HCT116 (cell line): ENCODE data around the gene GMDS. TPM values are rescaled to one million over a fixed set of nuclear protein-coding genes. Genes with fewer than 3 reads are reported as not detected.

Experiments
- ATAC-seq: fragments of 200-7000 bp; cut with Tn5 transposase; 2 replicates; pipeline ENCODE4 v1.9.1; 2020; ENCODE audit warnings: mild to moderate bottlenecking, moderate library complexity
- BruUV-seq: library from RNA; stranded (reverse); fragments of 400-500 nt; replicated peaks from 2 replicates; lab custom pipeline; 2021; lab: Mats Ljungman, UMichigan
- CTCF ChIA-PET: fragments of 300-600 bp; sonication (Branson Sonifier 250); formaldehyde crosslinking; loops from one replicate; lab custom pipeline; 2021; ENCODE audit warnings: antibody characterized with exemption; lab: Charles Lee
- POLR2A ChIA-PET: fragments of 300-600, 350-600 bp; sonication (Branson Sonifier 250); formaldehyde crosslinking; loops from one replicate; lab custom pipeline; 2021; ENCODE audit warnings: antibody characterized with exemption; lab: Charles Lee
- RAD21 ChIA-PET, 2 experiments: fragments of 300-600 bp; sonication (Branson Sonifier 250); formaldehyde crosslinking; loops; one replicate each; lab custom pipeline; 2023; ENCODE audit warnings: low total read pairs in 2 of 2; ENCODE audit not compliant: uncharacterized antibody in 2 of 2, unreplicated experiment in 2 of 2, low non-redundant PET in 1 of 2; lab: Charles Lee
- DNase-seq: peaks from one replicate; pipeline ENCODE4 v3.0.0-alpha.2; 2010; ENCODE audit warnings: low read depth, low spot score
- H2AFZ ChIP-seq: fragments of 200-600 bp; shearing (Covaris generic), sonication (generic); 2 replicates; pipeline ENCODE4 v1.6.1; 2017; ENCODE audit warnings: low read depth, mixed run types, mixed read lengths, antibody characterized with exemption, low read length; ENCODE audit not compliant: poor library complexity, severe bottlenecking
- H3K27ac ChIP-seq: 2 replicates; pipeline ENCODE4 v1.5.1; 2012; ENCODE audit warnings: low read depth, low read length
- H3K27me3 ChIP-seq: fragments of 200-600 bp; sonication (generic); 2 replicates; pipeline ENCODE4 v1.6.1; 2016; ENCODE audit warnings: mixed run types, low read length, mixed read lengths; ENCODE audit not compliant: insufficient read depth
- H3K36me3 ChIP-seq, 2 experiments: fragments of 200-500 bp in 1 of 2; fragments of 200-600 bp in 1 of 2; sonication (Bioruptor generic) in 1 of 2; sonication (generic) in 1 of 2; 2 replicates each; pipeline versions ENCODE4 v1.5.1 to v1.6.1; 2014 to 2016; ENCODE audit warnings: low read length in 2 of 2, inconsistent platforms in 1 of 2, mixed read lengths in 1 of 2, mixed run types in 1 of 2; ENCODE audit not compliant: insufficient read depth in 2 of 2, control insufficient read depth in 1 of 2
- H3K4me1 ChIP-seq, 2 experiments: fragments of 200-600 bp in 1 of 2; sonication (generic) in 1 of 2; 2 replicates each; pipeline versions ENCODE4 v1.5.1 to v1.6.1; 2012 to 2017; ENCODE audit warnings: low read length in 2 of 2, inconsistent platforms in 1 of 2, mild to moderate bottlenecking in 1 of 2, mixed read lengths in 1 of 2, mixed run types in 1 of 2, moderate library complexity in 1 of 2; ENCODE audit not compliant: insufficient read depth in 2 of 2, control insufficient read depth in 1 of 2
- H3K4me2 ChIP-seq: fragments of 200-600 bp; sonication (generic); 2 replicates; pipeline ENCODE4 v1.6.1; 2017; ENCODE audit warnings: mixed run types, low read length, mixed read lengths
- H3K4me3 ChIP-seq, 2 experiments: fragments of 200-600 bp in 1 of 2; sonication (generic) in 1 of 2; replicated peaks in 1 of 2; 2 replicates each; pipeline ENCODE4 v1.5.1; 2011 to 2016; ENCODE audit warnings: low read length in 2 of 2, control low read depth in 1 of 2, low read depth in 1 of 2, mild to moderate bottlenecking in 1 of 2, mixed read lengths in 1 of 2, mixed run types in 1 of 2
- H3K79me2 ChIP-seq: fragments of 200-600 bp; sonication (generic); 2 replicates; pipeline ENCODE4 v1.6.1; 2017; ENCODE audit warnings: mild to moderate bottlenecking, mixed run types, low read length, moderate library complexity, mixed read lengths; ENCODE audit not compliant: insufficient read depth
- H3K9ac ChIP-seq: fragments of 200-600 bp; sonication (generic); 2 replicates; pipeline ENCODE4 v1.6.1; 2016; ENCODE audit warnings: low read length, mixed read lengths
- H3K9me2 ChIP-seq: fragments of 200-600 bp; sonication (generic), shearing (Covaris generic); 2 replicates; pipeline ENCODE4 v1.6.1; 2017; ENCODE audit warnings: mixed run types, mild to moderate bottlenecking, moderate library complexity; ENCODE audit not compliant: insufficient read depth
- H3K9me3 ChIP-seq, 2 experiments: fragments of 200-500 bp in 1 of 2; fragments of 200-600 bp in 1 of 2; sonication (Bioruptor generic) in 1 of 2; sonication (generic) in 1 of 2; 2 replicates each; pipeline ENCODE4 v1.6.1; 2014 to 2017; ENCODE audit warnings: low read length in 2 of 2, mixed read lengths in 2 of 2, inconsistent platforms in 1 of 2, low read depth in 1 of 2, mild to moderate bottlenecking in 1 of 2, mixed run types in 1 of 2, moderate library complexity in 1 of 2; ENCODE audit not compliant: control insufficient read depth in 1 of 2, insufficient read depth in 1 of 2
- H4K20me1 ChIP-seq: fragments of 200-600 bp; sonication (generic), shearing (Covaris generic); 2 replicates; pipeline ENCODE4 v1.6.1; 2017; ENCODE audit warnings: mixed run types, mild to moderate bottlenecking, moderate library complexity; ENCODE audit not compliant: insufficient read depth
- CEBPB ChIP-seq: IDR thresholded peaks from 2 replicates; pipeline ENCODE4 v1.6.1; 2012; ENCODE audit warnings: low read depth
- CTCF ChIP-seq, 3 experiments: fragments of 200-600 bp in 1 of 3; sonication (generic) in 1 of 3; IDR thresholded peaks in 2 of 3; conservative IDR thresholded peaks in 1 of 3; 2 replicates each; pipeline ENCODE4 v1.5.1; 2012 to 2017; ENCODE audit warnings: low read depth in 2 of 3, low read length in 2 of 3, antibody characterized with exemption in 1 of 3, borderline replicate concordance in 1 of 3, control low read depth in 1 of 3, mild to moderate bottlenecking in 1 of 3, mixed read lengths in 1 of 3, mixed run types in 1 of 3, moderate library complexity in 1 of 3; ENCODE audit not compliant: insufficient read depth in 1 of 3
- EZH2 ChIP-seq: fragments of 200-600 bp; sonication (generic); IDR thresholded peaks from 2 replicates; pipeline ENCODE4 v1.6.1; 2017; ENCODE audit warnings: antibody characterized with exemption, mixed run types
- EZH2phosphoT487 ChIP-seq: fragments of 200-600 bp; IDR thresholded peaks from 2 replicates; pipeline ENCODE4 v1.6.1; 2018; ENCODE audit warnings: antibody characterized with exemption, borderline replicate concordance
- FOSL1 ChIP-seq: IDR thresholded peaks from 2 replicates; pipeline ENCODE4 v1.6.1; 2012; ENCODE audit warnings: low read depth
- POLR2AphosphoS5 ChIP-seq: IDR thresholded peaks from 2 replicates; pipeline ENCODE4 v1.6.1; 2011; ENCODE audit warnings: mild to moderate bottlenecking, low read depth, low read length, moderate library complexity
- SP1 ChIP-seq: IDR thresholded peaks from 2 replicates; pipeline ENCODE4 v1.6.1; 2012; ENCODE audit warnings: low read depth
- YY1 ChIP-seq: IDR thresholded peaks from 2 replicates; pipeline ENCODE4 v1.6.1; 2011; ENCODE audit warnings: low read length, low read depth, moderate library complexity, mild to moderate bottlenecking; ENCODE audit not compliant: insufficient replicate concordance; ENCODE audit errors: extremely low read depth
- ZBTB33 ChIP-seq: IDR thresholded peaks from 2 replicates; pipeline ENCODE4 v1.6.1; 2011; ENCODE audit warnings: mild to moderate bottlenecking, low read length, moderate library complexity; ENCODE audit not compliant: insufficient replicate concordance; ENCODE audit errors: extremely low read depth
- intact Hi-C: fragments of 100-400 bp; cut with micrococcal nuclease; formaldehyde crosslinking; loops from 2 replicates; pipeline ENCODE4 v1.10.0; 2022
- total RNA-seq: library from RNA; stranded (reverse); gene quantifications from one replicate; pipeline ENCODE4 v1.2.1, GENCODE V29; 2021; ENCODE audit not compliant: unreplicated experiment

Gene GMDS
- total RNA-seq, 1 experiment from 2014 or later, result 34.4 TPM

GRCh38 chr6:1703923-1704322, 541.5 kb downstream of the GMDS start:
- no peaks in the 10 kb centered on the region for H3K9me3 ChIP-seq
- peaks cover 4 to 5% of the 10 kb centered on the region in 2 experiments; a peak in 2 of 4 replicates for H3K4me1 ChIP-seq
- H3K79me2 ChIP-seq, result no peaks in the 10 kb centered on the region
- H3K9me2 ChIP-seq, result no peaks in the 10 kb centered on the region
- H3K4me3 ChIP-seq, result no peak overlapping the region
- H3K4me2 ChIP-seq, result no peak overlapping the region
- no peaks in the 10 kb centered on the region for H4K20me1 ChIP-seq
- H3K9ac ChIP-seq, result no peak overlapping the region
- intact Hi-C loops, result no loop called here
- TF ChIP-seq CTCF (IDR thresholded peaks at IDR 0.05 in 2 of 3, conservative IDR thresholded peaks at IDR 0.05 in 1 of 3; ENCODE audit: borderline replicate concordance in 1 of 3, insufficient read depth in 1 of 3, low read depth in 2 of 3, low read length in 2 of 3) (no peak), YY1 (no peak), POLR2AphosphoS5 (no peak)
- TF ChIP-seq, all 23 proteins: peak for 0
- RAD21 ChIA-PET, result no interaction called here
- BruUV-seq, result no TSS peak
- no peaks in the 10 kb centered on the region for H3K27me3 ChIP-seq
- POLR2A ChIA-PET, result no interaction called here
- CTCF ChIA-PET, result no interaction called here
- no peak for DNase-seq
- no peak overlapping the region for H3K27ac ChIP-seq
- no peaks in the 10 kb centered on the region for H3K36me3 ChIP-seq
- no peak overlapping the region for H2AFZ ChIP-seq
- no peak for ATAC-seq

- H3K4me1 ChIP-seq, result no peaks in the 10 kb centered on the region; a peak in 1 of 4 replicates
- no peak overlapping the region for H3K4me2 ChIP-seq
- TF ChIP-seq ZBTB33 (no peak), SP1 (no peak), EZH2phosphoT487 (no peak), EZH2 (no peak), CEBPB (no peak), POLR2AphosphoS5 (no peak), YY1 (no peak), FOSL1 (no peak), CTCF (IDR thresholded peaks at IDR 0.05 in 2 of 3, conservative IDR thresholded peaks at IDR 0.05 in 1 of 3; ENCODE audit: borderline replicate concordance in 1 of 3, insufficient read depth in 1 of 3, low read depth in 2 of 3, low read length in 2 of 3) (no peak)
- no peak for ATAC-seq
- H3K27ac ChIP-seq, result no peak overlapping the region
- POLR2A ChIA-PET, result no interaction called here
- intact Hi-C loops, result no loop called here
- CTCF ChIA-PET, result interaction anchor here (0.8 kb wide), 1 partner anchor 17 kb away, joined by 3 read pairs; no protein-coding TSS in a partner anchor
- no peaks in the 10 kb centered on the region for H3K27me3 ChIP-seq
- RAD21 ChIA-PET, result no interaction called here
- no peaks in the 10 kb centered on the region for H3K9me2 ChIP-seq
- no peak overlapping the region for H2AFZ ChIP-seq
- H3K79me2 ChIP-seq, result no peaks in the 10 kb centered on the region
- H3K9me3 ChIP-seq, result no peaks in the 10 kb centered on the region
- H3K9ac ChIP-seq, result no peak overlapping the region
- no peaks in the 10 kb centered on the region for H3K36me3 ChIP-seq
- DNase-seq, result no peak
- H4K20me1 ChIP-seq, result no peaks in the 10 kb centered on the region
- H3K4me3 ChIP-seq, result no peak overlapping the region
- no TSS peak for BruUV-seq
Measured at GRCh38 chr6:1703091-1703855, 542.1 kb downstream of the GMDS start.
